ENCODE measurements around the gene MED12L.

MED12L gene

DNA sequence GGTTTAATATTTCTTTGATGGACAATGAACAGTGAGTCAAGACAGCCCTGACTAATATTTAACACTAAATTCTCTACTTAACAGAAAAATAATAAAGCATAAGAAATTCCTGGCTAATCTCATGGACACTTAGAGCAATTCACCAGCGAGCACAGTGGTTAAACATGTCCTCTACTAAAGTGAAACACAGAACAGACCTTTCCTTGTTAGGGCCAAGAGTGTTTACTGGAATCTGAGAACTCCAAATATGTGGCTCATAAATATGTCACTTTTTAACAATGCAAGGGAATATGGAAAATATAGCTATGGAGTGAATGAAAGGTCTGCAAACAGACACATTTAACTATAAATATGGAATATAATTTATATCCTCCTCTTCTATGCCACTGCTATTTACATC is 394.0 kb downstream of the MED12L start:
- no peak for TF ChIP-seq EZH2 (IDR thresholded peaks at IDR 0.05; ENCODE audit: borderline replicate concordance, low read length)
- TF ChIP-seq, protein P1, sequence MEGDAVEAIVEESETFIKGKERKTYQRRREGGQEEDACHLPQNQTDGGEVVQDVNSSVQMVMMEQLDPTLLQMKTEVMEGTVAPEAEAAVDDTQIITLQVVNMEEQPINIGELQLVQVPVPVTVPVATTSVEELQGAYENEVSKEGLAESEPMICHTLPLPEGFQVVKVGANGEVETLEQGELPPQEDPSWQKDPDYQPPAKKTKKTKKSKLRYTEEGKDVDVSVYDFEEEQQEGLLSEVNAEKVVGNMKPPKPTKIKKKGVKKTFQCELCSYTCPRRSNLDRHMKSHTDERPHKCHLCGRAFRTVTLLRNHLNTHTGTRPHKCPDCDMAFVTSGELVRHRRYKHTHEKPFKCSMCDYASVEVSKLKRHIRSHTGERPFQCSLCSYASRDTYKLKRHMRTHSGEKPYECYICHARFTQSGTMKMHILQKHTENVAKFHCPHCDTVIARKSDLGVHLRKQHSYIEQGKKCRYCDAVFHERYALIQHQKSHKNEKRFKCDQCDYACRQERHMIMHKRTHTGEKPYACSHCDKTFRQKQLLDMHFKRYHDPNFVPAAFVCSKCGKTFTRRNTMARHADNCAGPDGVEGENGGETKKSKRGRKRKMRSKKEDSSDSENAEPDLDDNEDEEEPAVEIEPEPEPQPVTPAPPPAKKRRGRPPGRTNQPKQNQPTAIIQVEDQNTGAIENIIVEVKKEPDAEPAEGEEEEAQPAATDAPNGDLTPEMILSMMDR (IDR thresholded peaks at IDR 0.05; ENCODE audit: low read length), result no peak

DNA sequence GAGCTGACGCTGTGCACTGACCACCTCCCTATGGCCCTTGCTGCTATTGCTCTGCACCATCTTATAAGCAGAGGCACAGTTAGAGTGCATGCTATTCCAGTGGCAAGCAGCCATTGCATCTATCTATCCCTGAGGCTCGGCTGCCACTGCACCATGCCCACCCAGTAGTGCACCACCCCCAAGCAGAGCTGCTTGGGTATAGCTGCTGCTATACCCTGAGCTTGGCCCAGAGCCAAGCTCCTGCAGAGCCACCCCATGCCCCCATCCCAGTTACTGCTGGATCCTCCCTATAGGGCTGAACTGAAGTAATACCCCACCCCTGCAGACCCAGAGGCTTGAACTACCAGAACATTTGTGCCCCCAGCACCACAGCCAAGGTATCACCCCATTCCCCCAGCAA is 395.0 kb downstream of the MED12L start:
- no peak overlapping the region for H2AFZ ChIP-seq (ENCODE audit: low read length)
- H3K4me3 ChIP-seq (ENCODE audit: low read depth, low read length, poor library complexity, severe bottlenecking), result no peak overlapping the region
- no peaks in the 10 kb centered on the region for H3K9me2 ChIP-seq (ENCODE audit: low read depth, low read length)
- no peaks in the 10 kb centered on the region for H3K36me3 ChIP-seq (ENCODE audit: insufficient read depth, low read length)
- no peak overlapping the region for H3K27ac ChIP-seq (ENCODE audit: low read depth, low read length, poor library complexity, severe bottlenecking)
- no peak overlapping the region for H3K9ac ChIP-seq (ENCODE audit: low read length)
- H3K27me3 ChIP-seq (ENCODE audit: insufficient read depth, low read length), result no peaks in the 10 kb centered on the region
- no peak overlapping the region for H3K4me2 ChIP-seq (ENCODE audit: low read length)
- H3F3A ChIP-seq (ENCODE audit: insufficient read depth, low read length), result no peaks in the 10 kb centered on the region
- 0 out of 2 replicates have a peak, but pooled peaks cover 3% of the 10 kb centered on the region for H3K9me3 ChIP-seq (ENCODE audit: low read length)
- no peak for TF ChIP-seq EZH2 (IDR thresholded peaks at IDR 0.05; ENCODE audit: borderline replicate concordance, low read length)
- TF ChIP-seq, protein P1 (IDR thresholded peaks at IDR 0.05; ENCODE audit: low read length), result no peak
- no peaks in the 10 kb centered on the region for H4K20me1 ChIP-seq (ENCODE audit: insufficient read depth, low read length)
- H3K4me1 ChIP-seq (ENCODE audit: insufficient read depth, low read length, severe bottlenecking), result no peaks in the 10 kb centered on the region
- no peaks in the 10 kb centered on the region for H3K79me2 ChIP-seq (ENCODE audit: insufficient read depth, low read length)

More for the DNA sequence above, 394.0 kb downstream of the MED12L start:
- H3K27me3 ChIP-seq (ENCODE audit: insufficient read depth, low read length), result no peaks in the 10 kb centered on the region
- no peaks in the 10 kb centered on the region for H3F3A ChIP-seq (ENCODE audit: insufficient read depth, low read length)
- no peak overlapping the region for H3K4me2 ChIP-seq (ENCODE audit: low read length)
- H3K4me3 ChIP-seq (ENCODE audit: low read depth, low read length, poor library complexity, severe bottlenecking), result no peak overlapping the region
- no peaks in the 10 kb centered on the region for H4K20me1 ChIP-seq (ENCODE audit: insufficient read depth, low read length)
- H3K79me2 ChIP-seq (ENCODE audit: insufficient read depth, low read length), result no peaks in the 10 kb centered on the region
- no peak overlapping the region for H2AFZ ChIP-seq (ENCODE audit: low read length)
- 0 out of 2 replicates have a peak, but pooled peaks cover 3% of the 10 kb centered on the region for H3K9me3 ChIP-seq (ENCODE audit: low read length)
- H3K4me1 ChIP-seq (ENCODE audit: insufficient read depth, low read length, severe bottlenecking), result no peaks in the 10 kb centered on the region
- no peak overlapping the region for H3K27ac ChIP-seq (ENCODE audit: low read depth, low read length, poor library complexity, severe bottlenecking)
- H3K36me3 ChIP-seq (ENCODE audit: insufficient read depth, low read length), result no peaks in the 10 kb centered on the region
- H3K9ac ChIP-seq (ENCODE audit: low read length), result no peak overlapping the region
- H3K9me2 ChIP-seq (ENCODE audit: low read depth, low read length), result no peaks in the 10 kb centered on the region

DNA sequence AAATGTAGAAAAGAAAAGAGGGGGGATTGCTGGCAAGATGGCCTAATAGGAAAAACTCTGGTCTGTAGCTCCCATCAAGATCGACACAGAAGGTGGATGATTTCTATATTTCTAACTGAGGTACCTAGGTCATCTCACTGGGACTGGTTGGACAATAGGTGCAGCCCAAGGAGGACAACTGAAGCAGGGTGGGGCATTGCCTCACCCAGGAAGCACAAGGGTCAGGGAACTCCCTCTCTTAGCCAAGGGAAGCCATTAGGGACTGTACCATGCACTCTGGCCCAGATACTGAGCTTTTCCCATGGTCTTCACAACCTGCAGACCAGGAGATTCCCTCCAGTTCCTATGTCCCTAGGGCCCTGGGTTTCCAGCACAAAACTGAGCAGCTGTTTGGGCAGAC is 398.0 kb downstream of the MED12L start:
- Histone ChIP-seq H3K4me3 (ENCODE audit: low read depth, low read length, poor library complexity, severe bottlenecking) (no peak overlapping the region), H3K27ac (ENCODE audit: low read depth, low read length, poor library complexity, severe bottlenecking) (no peak overlapping the region), H3K4me2 (ENCODE audit: low read length) (no peak overlapping the region), H2AFZ (ENCODE audit: low read length) (no peak overlapping the region), H3F3A (ENCODE audit: insufficient read depth, low read length) (no peaks in the 10 kb centered on the region), H3K36me3 (ENCODE audit: insufficient read depth, low read length) (no peaks in the 10 kb centered on the region), H4K20me1 (ENCODE audit: insufficient read depth, low read length) (no peaks in the 10 kb centered on the region), H3K9me3 (ENCODE audit: low read length) (0 out of 2 replicates have a peak, but pooled peaks cover 3% of the 10 kb centered on the region), H3K4me1 (ENCODE audit: insufficient read depth, low read length, severe bottlenecking) (no peaks in the 10 kb centered on the region), H3K27me3 (ENCODE audit: insufficient read depth, low read length) (no peaks in the 10 kb centered on the region), H3K9ac (ENCODE audit: low read length) (no peak overlapping the region), H3K79me2 (ENCODE audit: insufficient read depth, low read length) (no peaks in the 10 kb centered on the region), H3K9me2 (ENCODE audit: low read depth, low read length) (no peaks in the 10 kb centered on the region)
- TF ChIP-seq, protein P1 (IDR thresholded peaks at IDR 0.05; ENCODE audit: low read length), result no peak
